Lower leg skin (tissue), 4 donors: ENCODE data around the gene NAMPT. TPM values are rescaled to one million over a fixed set of nuclear protein-coding genes. Genes with fewer than 3 reads are reported as not detected.

Experiments
- DNase-seq, 2 donors: peaks; one replicate each; pipeline ENCODE4 v3.0.0-alpha.2; 2019; ENCODE audit warnings: low spot score in 2 of 2
- H3K4me3 ChIP-seq: fragments of 200-600 bp; sonication (generic); 2 replicates; pipeline ENCODE4 v1.5.1; 2017; ENCODE audit warnings: mild to moderate bottlenecking, low read depth; ENCODE audit not compliant: poor library complexity, severe bottlenecking
- POLR2A ChIP-seq, 2 donors: fragments of 450-650 bp; IDR thresholded peaks; one replicate each; pipeline ENCODE4 v1.6.1; 2016 to 2017; ENCODE audit warnings: antibody characterized with exemption in 2 of 2, mild to moderate bottlenecking in 1 of 2, moderate library complexity in 1 of 2
- WGBS, 2 donors: methylation state at CpG; one replicate each; pipeline ENCODE4 v1.1.5; 2018; 5-methylcytosine and 5-hydroxymethylcytosine counted together
- intact Hi-C: fragments of 100-400 bp; cut with DNase I; formaldehyde crosslinking; loops from one replicate; pipeline ENCODE4 v1.15.0; 2023; ENCODE audit warnings: low total_unique reads
- total RNA-seq, 4 donors: library from RNA; depleted of rRNA; stranded (reverse); fragments of >200 nt; gene quantifications; one replicate each; pipeline ENCODE4 v1.1.0, GENCODE V29; 2016
- TF ChIP-seq, protein P1 (sequence below), 3 donors: fragments of 450-650 bp; IDR thresholded peaks; one replicate each; pipeline ENCODE4 v1.5.1; 2016; ENCODE audit warnings: antibody characterized with exemption in 3 of 3, mild to moderate bottlenecking in 3 of 3, moderate library complexity in 2 of 3

NAMPT gene
- total RNA-seq, 4 donors from 2014 or later: 94.9 to 170 (median 114) TPM

- intact Hi-C loops: no loop called here
- H3K4me3 ChIP-seq: no peak overlapping the region
- DNase-seq: no peak
- TF ChIP-seq, protein P1, sequence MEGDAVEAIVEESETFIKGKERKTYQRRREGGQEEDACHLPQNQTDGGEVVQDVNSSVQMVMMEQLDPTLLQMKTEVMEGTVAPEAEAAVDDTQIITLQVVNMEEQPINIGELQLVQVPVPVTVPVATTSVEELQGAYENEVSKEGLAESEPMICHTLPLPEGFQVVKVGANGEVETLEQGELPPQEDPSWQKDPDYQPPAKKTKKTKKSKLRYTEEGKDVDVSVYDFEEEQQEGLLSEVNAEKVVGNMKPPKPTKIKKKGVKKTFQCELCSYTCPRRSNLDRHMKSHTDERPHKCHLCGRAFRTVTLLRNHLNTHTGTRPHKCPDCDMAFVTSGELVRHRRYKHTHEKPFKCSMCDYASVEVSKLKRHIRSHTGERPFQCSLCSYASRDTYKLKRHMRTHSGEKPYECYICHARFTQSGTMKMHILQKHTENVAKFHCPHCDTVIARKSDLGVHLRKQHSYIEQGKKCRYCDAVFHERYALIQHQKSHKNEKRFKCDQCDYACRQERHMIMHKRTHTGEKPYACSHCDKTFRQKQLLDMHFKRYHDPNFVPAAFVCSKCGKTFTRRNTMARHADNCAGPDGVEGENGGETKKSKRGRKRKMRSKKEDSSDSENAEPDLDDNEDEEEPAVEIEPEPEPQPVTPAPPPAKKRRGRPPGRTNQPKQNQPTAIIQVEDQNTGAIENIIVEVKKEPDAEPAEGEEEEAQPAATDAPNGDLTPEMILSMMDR (IDR thresholded peaks at IDR 0.05): no peak
- no peak for TF ChIP-seq POLR2A (IDR thresholded peaks at IDR 0.05)
- WGBS, 2 donors: 92 to 93% methylated on average over 1 of the region's 1 CpG
These were observed 29.5 kb downstream of the NAMPT start for GRCh38 chr7:106255246-106255645.

DNA sequence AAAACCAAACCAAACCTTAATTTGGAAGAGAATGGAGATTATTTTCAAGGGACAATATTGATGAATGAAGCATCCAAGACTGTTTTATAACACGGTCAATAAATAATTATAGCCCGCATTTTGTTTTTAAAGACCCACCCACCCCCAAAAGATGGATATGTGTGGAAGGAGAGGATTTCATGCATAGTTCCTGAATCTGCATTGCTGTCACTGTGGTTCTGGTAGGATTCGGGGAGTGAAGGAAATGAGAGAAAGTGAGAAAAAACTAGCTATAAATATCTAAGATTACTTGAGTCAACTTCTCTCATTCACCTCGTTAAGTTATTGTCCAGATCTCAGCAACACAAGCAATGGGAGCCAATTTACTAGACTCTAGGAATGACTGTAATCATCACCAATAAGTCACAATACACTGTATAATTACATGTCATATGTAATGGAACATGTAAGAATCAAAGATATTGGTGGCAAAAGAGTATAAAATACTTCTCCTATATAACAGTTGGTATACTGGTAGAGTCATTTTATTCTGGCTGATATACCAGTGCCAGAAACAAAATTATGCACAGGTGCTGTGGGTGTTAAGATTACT lies 30.2 kb downstream of the NAMPT start:
- intact Hi-C loops: no loop called here
- no peak for DNase-seq
- TF ChIP-seq POLR2A (IDR thresholded peaks at IDR 0.05): no peak
- TF ChIP-seq, protein P1 (IDR thresholded peaks at IDR 0.05): no peak
- no peak overlapping the region for H3K4me3 ChIP-seq
- 89 to 92% methylated on average over 4 of the region's 4 CpGs for WGBS, 2 donors

DNA sequence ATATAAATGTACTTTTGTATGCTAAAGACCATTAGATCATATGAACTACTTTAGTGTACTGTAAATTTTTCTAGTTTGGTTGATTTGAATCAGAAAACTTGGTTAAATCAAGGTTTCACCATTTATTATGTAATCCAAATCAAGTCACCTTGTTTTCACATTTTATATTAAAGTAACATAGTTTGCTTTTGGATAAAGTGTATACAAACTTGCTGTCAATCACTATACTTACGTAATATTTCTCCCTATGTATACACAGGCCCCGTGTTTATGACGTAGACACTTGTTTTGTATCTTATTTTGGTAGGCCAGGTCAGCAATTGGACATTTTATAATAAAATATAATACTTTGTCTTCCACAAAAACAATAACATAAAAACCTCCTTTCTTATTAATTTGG lies 32.2 kb downstream of the NAMPT start:
- intact Hi-C loops: no loop called here
- TF ChIP-seq, protein P1 (IDR thresholded peaks at IDR 0.05): no peak
- no peak for TF ChIP-seq POLR2A (IDR thresholded peaks at IDR 0.05)
- no peak overlapping the region for H3K4me3 ChIP-seq
- no peak for DNase-seq
- WGBS, 2 donors: 97 to 99% methylated on average over 3 of the region's 3 CpGs

DNA sequence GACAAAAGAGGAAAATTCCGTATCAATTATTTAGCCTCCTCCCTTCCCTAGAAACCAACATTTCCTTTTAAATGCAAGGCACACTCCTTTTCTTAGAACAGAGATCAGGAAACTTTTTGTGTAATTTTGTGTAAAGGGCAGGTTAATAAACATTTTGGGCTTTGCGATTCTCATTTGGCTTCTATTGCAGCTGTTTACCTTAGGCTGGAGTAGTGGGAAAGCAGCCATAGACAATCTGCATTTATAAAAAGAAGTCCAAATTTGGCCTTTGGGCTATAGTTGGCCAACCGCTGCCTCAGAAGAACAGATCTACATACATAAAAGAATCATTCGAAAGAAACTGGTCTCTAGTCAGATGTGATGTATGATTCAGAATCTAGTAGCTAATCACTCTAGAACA lies 35.3 kb downstream of the NAMPT start:
- intact Hi-C loops: no loop called here
- DNase-seq: no peak
- TF ChIP-seq, protein P1 (IDR thresholded peaks at IDR 0.05): no peak
- TF ChIP-seq POLR2A (IDR thresholded peaks at IDR 0.05): no peak
- H3K4me3 ChIP-seq: no peak overlapping the region
- 94 to 96% methylated on average over 4 of the region's 4 CpGs for WGBS, 2 donors

GRCh38 chr7:106248600-106248999 lies 36.2 kb downstream of the NAMPT start:
- TF ChIP-seq, protein P1 (IDR thresholded peaks at IDR 0.05): no peak
- TF ChIP-seq POLR2A (IDR thresholded peaks at IDR 0.05): no peak

DNA sequence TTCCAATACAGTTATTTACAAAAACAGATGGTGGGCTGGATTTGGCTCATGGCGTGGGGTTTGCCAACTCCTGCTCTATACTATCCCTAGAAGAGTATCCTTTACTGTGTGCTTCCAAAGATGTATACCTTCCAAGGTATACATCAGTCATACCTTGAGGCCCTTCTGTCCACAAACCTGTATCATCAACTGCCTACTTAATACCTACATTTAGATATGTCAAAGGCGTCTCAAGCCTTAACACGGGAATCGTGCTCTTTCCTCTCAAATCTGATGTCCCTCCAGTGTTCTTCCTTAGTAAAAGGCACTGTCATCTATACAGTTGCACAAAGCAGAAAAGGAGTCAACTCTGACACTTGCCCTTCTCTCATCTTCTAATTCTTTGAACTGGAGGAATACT lies 36.9 kb downstream of the NAMPT start:
- 93 to 95% methylated on average over 4 of the region's 4 CpGs for WGBS, 2 donors
- H3K4me3 ChIP-seq: no peak overlapping the region
- TF ChIP-seq, protein P1 (IDR thresholded peaks at IDR 0.05): no peak
- TF ChIP-seq POLR2A (IDR thresholded peaks at IDR 0.05): no peak
- no peak for DNase-seq
- intact Hi-C loops: no loop called here

More at GRCh38 chr7:106248600-106248999, 36.2 kb downstream of the NAMPT start:
- WGBS, 2 donors: 95 to 99% methylated on average over 2 of the region's 2 CpGs
- DNase-seq: no peak
- intact Hi-C loops: no loop called here
- no peak overlapping the region for H3K4me3 ChIP-seq
